ENCODE results near the gene DPM3.
"Not testable (repeated sequence)": the region's sequence is repeated elsewhere in the genome, so short reads cannot be mapped to it uniquely, and the experiment has no call there.

DPM3 gene

DNA sequence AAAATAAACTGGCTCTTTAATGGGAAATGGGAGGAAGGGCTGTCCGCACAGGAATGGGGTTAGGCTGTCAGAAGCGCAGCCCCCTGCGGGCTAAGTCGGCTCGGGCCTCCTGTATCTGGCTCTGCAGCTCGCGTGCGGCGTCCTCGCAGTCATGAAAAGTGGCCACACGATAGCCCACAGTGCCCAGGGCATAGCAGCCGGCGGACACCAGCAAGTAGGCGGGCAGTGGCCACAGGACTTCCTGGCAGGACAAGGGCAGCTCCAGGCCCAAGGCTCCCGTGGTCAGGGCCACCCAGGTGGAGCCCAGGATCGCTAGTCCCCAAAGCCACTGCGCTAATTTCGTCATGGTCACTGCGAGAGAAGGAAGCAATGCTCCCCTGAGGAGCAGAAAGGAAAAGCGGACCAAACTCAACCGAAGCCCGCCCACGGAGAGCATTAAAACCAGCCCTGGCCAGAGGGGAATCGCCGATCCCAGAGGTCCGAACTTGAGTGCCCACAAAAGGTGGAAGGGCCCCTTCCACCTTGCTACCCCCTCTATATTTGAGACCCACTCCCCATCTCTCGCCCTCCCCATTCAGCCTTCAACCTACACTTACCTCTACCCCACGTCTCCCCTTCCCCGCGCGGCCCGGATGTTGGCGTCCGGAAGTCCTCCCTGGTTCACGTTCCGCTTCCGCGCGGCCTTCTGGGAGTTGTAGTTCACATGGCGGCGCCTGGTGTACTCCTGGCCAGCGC lies at the start of gene DPM3:
Gene DPM3 (minus strand): TSS at position 637 of the 735 bp plus-strand sequence. CDS start 291 bp downstream, at position 346.
- TF ChIP-seq CTCF (IDR thresholded peaks at IDR 0.05; ENCODE audit: low read depth, low read length, missing control alignments), result no peak
- in situ Hi-C loops (cut with HindIII; ENCODE audit: low sequenced_read_pairs), result no loop called here
- DNase-seq (ENCODE audit: low read depth), result peak; percentile 51
- peak within 1 kb of the TSS; percentile 79 for H3K4me3 ChIP-seq (ENCODE audit: low read depth, low read length)

- H3K4me3 ChIP-seq (ENCODE audit: low read depth, low read length); in situ Hi-C loops (cut with HindIII; ENCODE audit: low sequenced_read_pairs); DNase-seq (ENCODE audit: low read depth): not testable (repeated sequence)
Observed at GRCh38 chr1:155189926-155190325, 49.6 kb upstream of the DPM3 start.

DNA sequence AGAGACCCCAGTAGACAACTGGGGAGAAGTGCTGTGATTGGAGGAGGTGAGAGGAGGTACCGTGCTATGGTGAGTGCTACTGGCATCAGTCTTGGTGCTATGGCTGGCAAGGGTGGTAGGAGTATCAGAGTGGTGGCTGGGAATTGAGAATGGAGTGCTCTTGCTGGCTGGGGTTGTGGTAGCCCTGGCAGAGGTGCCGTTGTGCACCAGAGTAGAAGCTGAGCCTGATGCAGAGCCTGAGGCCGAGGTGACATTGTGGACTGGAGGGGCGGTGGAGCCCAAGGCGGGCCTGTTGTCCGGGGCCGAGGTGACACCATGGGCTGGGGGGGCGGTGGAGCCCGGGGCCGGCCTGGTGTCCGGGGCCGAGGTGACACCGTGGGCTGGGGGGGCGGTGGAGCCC lies 47.9 kb upstream of the DPM3 start:
- H3K4me3 ChIP-seq (ENCODE audit: low read depth, low read length), result no peak overlapping the region
- in situ Hi-C loops (cut with HindIII; ENCODE audit: low sequenced_read_pairs), result no loop called here
- DNase-seq (ENCODE audit: low read depth), result no peak
- no peak for TF ChIP-seq CTCF (IDR thresholded peaks at IDR 0.05; ENCODE audit: low read depth, low read length, missing control alignments)

DNA sequence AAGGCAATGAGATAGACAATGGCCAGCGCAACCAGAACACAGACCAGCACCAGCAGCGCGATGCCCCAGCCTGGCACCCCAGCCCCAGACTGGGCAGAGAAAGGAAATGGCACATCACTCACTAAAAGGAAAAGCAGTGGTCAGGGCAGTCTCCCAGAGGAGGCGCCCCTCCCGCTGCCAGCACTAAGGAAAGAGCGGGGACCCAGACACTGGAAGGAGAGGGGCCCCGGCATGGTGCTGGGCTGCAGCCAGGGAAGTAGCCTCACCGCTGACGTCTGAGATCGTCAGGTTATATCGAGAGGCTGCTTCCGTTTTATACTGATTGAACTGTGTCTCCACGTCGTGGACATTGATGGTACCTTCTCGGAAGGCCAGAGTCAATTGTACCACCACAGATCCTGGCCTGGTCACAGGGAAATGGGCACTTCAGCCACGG lies 47.1 kb upstream of the DPM3 start:
- no peak for TF ChIP-seq CTCF (IDR thresholded peaks at IDR 0.05; ENCODE audit: low read depth, low read length, missing control alignments)
- no peak overlapping the region for H3K4me3 ChIP-seq (ENCODE audit: low read depth, low read length)
- in situ Hi-C loops (cut with HindIII; ENCODE audit: low sequenced_read_pairs), result no loop called here
- DNase-seq (ENCODE audit: low read depth), result no peak

GRCh38 chr1:155186794-155187455 lies 46.6 kb upstream of the DPM3 start:
- no peak overlapping the region for H3K4me3 ChIP-seq (ENCODE audit: low read depth, low read length)
- in situ Hi-C loops (cut with HindIII; ENCODE audit: low sequenced_read_pairs), result no loop called here
- no peak for DNase-seq (ENCODE audit: low read depth)
- TF ChIP-seq CTCF (IDR thresholded peaks at IDR 0.05; ENCODE audit: low read depth, low read length, missing control alignments), result no peak

GRCh38 chr1:155186067-155186793 lies 45.9 kb upstream of the DPM3 start:
- in situ Hi-C loops (cut with HindIII; ENCODE audit: low sequenced_read_pairs), result no loop called here
- no peak for TF ChIP-seq CTCF (IDR thresholded peaks at IDR 0.05; ENCODE audit: low read depth, low read length, missing control alignments)
- no peak overlapping the region for H3K4me3 ChIP-seq (ENCODE audit: low read depth, low read length)
- DNase-seq (ENCODE audit: low read depth), result no peak

GRCh38 chr1:155185783-155186066 lies 45.4 kb upstream of the DPM3 start:
- TF ChIP-seq CTCF (IDR thresholded peaks at IDR 0.05; ENCODE audit: low read depth, low read length, missing control alignments), result no peak
- no peak overlapping the region for H3K4me3 ChIP-seq (ENCODE audit: low read depth, low read length)
- in situ Hi-C loops (cut with HindIII; ENCODE audit: low sequenced_read_pairs), result no loop called here
- no peak for DNase-seq (ENCODE audit: low read depth)

All from astrocyte of the cerebellum (primary cell).